ENCODE measurements around the gene KIF5B.

- no peak for TF ChIP-seq MEF2A (IDR thresholded peaks at IDR 0.05; ENCODE audit: insufficient read depth, low read depth, low read length)
- TF ChIP-seq MTA2 (IDR thresholded peaks at IDR 0.05; ENCODE audit: low read depth): no peak
- no peak for TF ChIP-seq ATF3 (IDR thresholded peaks at IDR 0.05; ENCODE audit: borderline replicate concordance, extremely low read depth, low read depth, low read length)
- TF ChIP-seq RBBP5 (conservative IDR thresholded peaks at IDR 0.05): no peak
- TF ChIP-seq CTCF (IDR thresholded peaks at IDR 0.05 in 2 of 3, conservative IDR thresholded peaks at IDR 0.05 in 1 of 3; ENCODE audit: control insufficient read depth in 2 of 3, extremely low read depth in 1 of 3, insufficient read depth in 1 of 3, low read depth in 3 of 3, low read length in 3 of 3): no peak
- no peak for TF ChIP-seq RFX5 (IDR thresholded peaks at IDR 0.05; ENCODE audit: low read depth, low read length)
- no peak for TF ChIP-seq EZH2 (IDR thresholded peaks at IDR 0.05; ENCODE audit: borderline replicate concordance, control insufficient read depth, low read depth, low read length)
- no peak for TF ChIP-seq SMAD5 (IDR thresholded peaks at IDR 0.05; ENCODE audit: low read depth)
Measured at GRCh38 chr10:32036922-32037321, 19.3 kb downstream of the KIF5B start.

All from GM12878 (cell line).